Panc1 (cell line): Measurements from ENCODE around the gene NECAP2. TPM values are rescaled to one million over a fixed set of nuclear protein-coding genes. Genes with fewer than 3 reads are reported as not detected.

ENCODE experiments used
- ATAC-seq: fragments of 200-7000 bp; cut with Tn5 transposase; 2 replicates; pipeline ENCODE4 v1.9.1; 2020; ENCODE audit warnings: mild to moderate bottlenecking, moderate library complexity
- BruUV-seq: library from RNA; stranded (reverse); fragments of 400-500 nt; replicated peaks from 2 replicates; lab custom pipeline; 2021; lab: Mats Ljungman, UMichigan
- CTCF ChIA-PET: fragments of 300-600 bp; sonication (Branson Sonifier 250); formaldehyde crosslinking; loops from one replicate; lab custom pipeline; 2022; ENCODE audit warnings: antibody characterized with exemption; lab: Charles Lee
- POLR2A ChIA-PET: fragments of 300-600 bp; sonication (Branson Sonifier 250); formaldehyde crosslinking; loops from one replicate; lab custom pipeline; 2022; ENCODE audit warnings: antibody characterized with exemption; lab: Charles Lee
- DNase-seq: peaks from one replicate; pipeline ENCODE4 v3.0.0-alpha.2; 2010; ENCODE audit warnings: low read depth, low spot score
- H3K27ac ChIP-seq: 2 replicates; pipeline ENCODE4 v1.5.1; 2011; ENCODE audit warnings: mild to moderate bottlenecking, low read length, inconsistent platforms
- H3K27me3 ChIP-seq: fragments of 200-500 bp; sonication (Bioruptor generic); 2 replicates; pipeline ENCODE4 v1.6.0; 2014; ENCODE audit warnings: low read length, inconsistent platforms; ENCODE audit not compliant: control insufficient read depth, insufficient read depth
- H3K36me3 ChIP-seq: fragments of 200-500 bp; sonication (Bioruptor generic); 2 replicates; pipeline ENCODE4 v1.5.1; 2014; ENCODE audit warnings: inconsistent platforms, mild to moderate bottlenecking, low read length, moderate library complexity; ENCODE audit not compliant: control insufficient read depth, insufficient read depth
- H3K4me1 ChIP-seq: 2 replicates; pipeline ENCODE4 v1.5.1; 2011; ENCODE audit warnings: inconsistent platforms, mild to moderate bottlenecking, low read length, moderate library complexity; ENCODE audit not compliant: control insufficient read depth, insufficient read depth
- H3K4me3 ChIP-seq, 2 experiments: 2 replicates each; pipeline ENCODE4 v1.5.1; 2011 to 2012; ENCODE audit warnings: low read depth in 2 of 2, low read length in 2 of 2, mild to moderate bottlenecking in 2 of 2, inconsistent platforms in 1 of 2, moderate library complexity in 1 of 2
- H3K9me3 ChIP-seq: fragments of 200-500 bp; sonication (Bioruptor generic); 2 replicates; pipeline ENCODE4 v1.5.1; 2014; ENCODE audit warnings: low read depth, mild to moderate bottlenecking, inconsistent platforms, low read length, moderate library complexity; ENCODE audit not compliant: control insufficient read depth, insufficient read depth
- CTCF ChIP-seq: fragments of 450-650 bp; IDR thresholded peaks from 2 replicates; pipeline ENCODE4 v1.5.1; 2017; ENCODE audit warnings: mild to moderate bottlenecking
- POLR2AphosphoS5 ChIP-seq: IDR thresholded peaks from 2 replicates; pipeline ENCODE4 v1.6.1; 2012; ENCODE audit warnings: mild to moderate bottlenecking, low read depth, low read length, moderate library complexity
- REST ChIP-seq, 2 experiments: IDR thresholded peaks; 2 replicates each; pipeline ENCODE4 v1.6.1; 2011 to 2012; ENCODE audit warnings: low read depth in 2 of 2, control low read depth in 1 of 2, low read length in 1 of 2, mild to moderate bottlenecking in 1 of 2, moderate library complexity in 1 of 2; ENCODE audit not compliant: insufficient read depth in 1 of 2
- SIN3A ChIP-seq: IDR thresholded peaks from 2 replicates; pipeline ENCODE4 v1.6.1; 2012; ENCODE audit warnings: low read depth, mild to moderate bottlenecking, low read length, moderate library complexity, borderline replicate concordance; ENCODE audit not compliant: insufficient read depth
- TCF7L2 ChIP-seq: IDR thresholded peaks from 2 replicates; pipeline ENCODE4 v1.6.1; 2011; ENCODE audit warnings: mild to moderate bottlenecking, low read depth, low read length, inconsistent platforms
- in situ Hi-C: cut with HindIII; loops from 2 replicates; pipeline ENCODE4 v1.10.0; 2016; ENCODE audit warnings: low sequenced_read_pairs, low pct_unique_long_range_greater_than_20kb
- intact Hi-C: fragments of 100-400 bp; cut with micrococcal nuclease; formaldehyde crosslinking; loops from one replicate; pipeline ENCODE4 v1.10.0; 2022; ENCODE audit not compliant: unreplicated experiment
- total RNA-seq: library from RNA; stranded (reverse); gene quantifications from one replicate; pipeline ENCODE4 v1.2.1, GENCODE V29; 2021; ENCODE audit not compliant: unreplicated experiment

NECAP2 gene
- total RNA-seq, 1 experiment from 2014 or later, result 56.8 TPM

- in situ Hi-C loops (no loop called here), intact Hi-C loops (no loop called here)
- ChIA-PET CTCF (no interaction called here), POLR2A (interaction anchor here (0.5 kb wide), 1 partner anchor 29 kb away, joined by 9 read pairs; no protein-coding TSS in a partner anchor)
- H3K9me3 ChIP-seq, result no peaks in the 10 kb centered on the region
- H3K36me3 ChIP-seq, result no peaks in the 10 kb centered on the region
- TF ChIP-seq REST (IDR thresholded peaks at IDR 0.05; ENCODE audit: insufficient read depth in 1 of 2, low read depth in 2 of 2, low read length in 1 of 2) (no peak), POLR2AphosphoS5 (no peak), TCF7L2 (no peak), SIN3A (no peak), CTCF (no peak)
- no peak for DNase-seq
- BruUV-seq, result no TSS peak
- no peaks in the 10 kb centered on the region for H3K4me1 ChIP-seq
- H3K4me3 ChIP-seq, result no peak overlapping the region
- no peak for ATAC-seq
- no peaks in the 10 kb centered on the region for H3K27me3 ChIP-seq
- H3K27ac ChIP-seq, result no peak overlapping the region
These were observed 37.8 kb upstream of the NECAP2 start for GRCh38 chr1:16402742-16403141.

GRCh38 chr1:16405441-16405840, 35.1 kb upstream of the NECAP2 start:
- intact Hi-C loops, result no loop called here
- H3K4me1 ChIP-seq, result no peaks in the 10 kb centered on the region
- ChIA-PET POLR2A (no interaction called here), CTCF (no interaction called here)
- ATAC-seq (no peak), DNase-seq (no peak)
- no peaks in the 10 kb centered on the region for H3K9me3 ChIP-seq
- no peak overlapping the region for H3K4me3 ChIP-seq
- BruUV-seq, result no TSS peak
- H3K27ac ChIP-seq, result no peak overlapping the region
- in situ Hi-C loops, result no loop called here
- TF ChIP-seq TCF7L2 (no peak), POLR2AphosphoS5 (no peak), SIN3A (no peak), CTCF (no peak), REST (IDR thresholded peaks at IDR 0.05; ENCODE audit: insufficient read depth in 1 of 2, low read depth in 2 of 2, low read length in 1 of 2) (no peak)
- no peaks in the 10 kb centered on the region for H3K36me3 ChIP-seq
- no peaks in the 10 kb centered on the region for H3K27me3 ChIP-seq
